IMR-90 (cell line): ENCODE measurements around the gene ADGRF5. TPM values are rescaled to one million over a fixed set of nuclear protein-coding genes. Genes with fewer than 3 reads are reported as not detected.

ENCODE experiments used
- ATAC-seq: fragments of 200-7000 bp; cut with Tn5 transposase; 2 replicates; pipeline ENCODE4 v1.9.1; 2020; ENCODE audit warnings: low read depth, mild to moderate bottlenecking, moderate library complexity
- BruUV-seq: library from RNA; stranded (reverse); fragments of 400-500 nt; replicated peaks from 2 replicates; lab custom pipeline; 2021; lab: Mats Ljungman, UMichigan
- CTCF ChIA-PET: fragments of 300-600 bp; formaldehyde crosslinking; extraction: SDS; loops from one replicate; lab custom pipeline; 2021; ENCODE audit warnings: antibody characterized with exemption; lab: Yijun Ruan, JAX
- POLR2A ChIA-PET: fragments of 300-600 bp; sonication (Branson Sonifier 250); formaldehyde crosslinking; loops from one replicate; lab custom pipeline; 2022; ENCODE audit warnings: antibody characterized with exemption; ENCODE audit not compliant: unreplicated experiment; lab: Charles Lee
- DNase-seq: peaks from one replicate; pipeline ENCODE4 v3.0.0; 2013
- H2AFZ ChIP-seq: replicated peaks from 2 replicates; pipeline ENCODE3; 2013; ENCODE audit warnings: low read length, mild to moderate bottlenecking; ENCODE audit not compliant: poor library complexity
- H2AK5ac ChIP-seq: 2 replicates; pipeline ENCODE4 v1.6.1; 2013; ENCODE audit warnings: low read depth, low read length, inconsistent platforms
- H2AK9ac ChIP-seq: replicated peaks from 2 replicates; pipeline ENCODE3; 2013; ENCODE audit warnings: mild to moderate bottlenecking, low read depth, low read length, moderate library complexity; ENCODE audit not compliant: poor library complexity
- H2BK120ac ChIP-seq: 2 replicates; pipeline ENCODE4 v1.6.1; 2013; ENCODE audit warnings: low read depth, low read length, inconsistent platforms
- H2BK15ac ChIP-seq: 3 replicates; pipeline ENCODE4 v1.6.1; 2013; ENCODE audit warnings: low read depth, low read length, inconsistent platforms
- H2BK20ac ChIP-seq: 2 replicates; pipeline ENCODE4 v1.6.1; 2013; ENCODE audit warnings: low read depth, mild to moderate bottlenecking, inconsistent platforms, low read length, moderate library complexity
- H2BK5ac ChIP-seq: 2 replicates; pipeline ENCODE4 v1.6.1; 2013; ENCODE audit warnings: mild to moderate bottlenecking, low read depth, low read length, inconsistent platforms; ENCODE audit not compliant: poor library complexity, severe bottlenecking
- H3K14ac ChIP-seq: replicated peaks from 2 replicates; pipeline ENCODE4 v1.6.1; 2013; ENCODE audit warnings: low read depth, low read length, inconsistent platforms
- H3K18ac ChIP-seq: 2 replicates; pipeline ENCODE4 v1.6.1; 2013; ENCODE audit warnings: low read depth, low read length, control low read depth
- H3K23ac ChIP-seq: 2 replicates; pipeline ENCODE4 v1.6.1; 2013; ENCODE audit warnings: low read depth, low read length, inconsistent platforms
- H3K27ac ChIP-seq: 2 replicates; pipeline ENCODE4 v1.5.1; 2013; ENCODE audit warnings: mild to moderate bottlenecking, control low read depth, low read length; ENCODE audit not compliant: insufficient read depth
- H3K27me3 ChIP-seq: 2 replicates; pipeline ENCODE4 v1.6.1; 2013; ENCODE audit warnings: low read length; ENCODE audit not compliant: control insufficient read depth, insufficient read depth
- H3K36me3 ChIP-seq: 2 replicates; pipeline ENCODE4 v1.6.1; 2013; ENCODE audit warnings: low read length, mixed read lengths; ENCODE audit not compliant: control insufficient read depth, insufficient read depth
- H3K4ac ChIP-seq: 2 replicates; pipeline ENCODE4 v1.6.1; 2013; ENCODE audit warnings: low read depth, low read length, inconsistent platforms
- H3K4me1 ChIP-seq: 2 replicates; pipeline ENCODE4 v1.6.1; 2013; ENCODE audit warnings: low read length, mixed read lengths; ENCODE audit not compliant: control insufficient read depth, insufficient read depth
- H3K4me2 ChIP-seq: 2 replicates; pipeline ENCODE4 v1.6.1; 2013; ENCODE audit warnings: low read depth, mild to moderate bottlenecking, control low read depth, low read length, moderate library complexity
- H3K4me3 ChIP-seq: 2 replicates; pipeline ENCODE4 v1.5.1; 2013; ENCODE audit warnings: low read depth, mild to moderate bottlenecking, control low read depth, low read length, moderate library complexity; ENCODE audit not compliant: insufficient read depth
- H3K56ac ChIP-seq: 2 replicates; pipeline ENCODE4 v1.6.1; 2013; ENCODE audit warnings: low read length, inconsistent platforms; ENCODE audit not compliant: insufficient read depth; ENCODE audit errors: extremely low read depth
- H3K79me1 ChIP-seq, 2 experiments: 2 replicates each; pipeline ENCODE4 v1.6.1; 2013; ENCODE audit warnings: low read length in 2 of 2, inconsistent platforms in 1 of 2, low read depth in 1 of 2
- H3K9ac ChIP-seq: 2 replicates; pipeline ENCODE4 v1.6.1; 2013; ENCODE audit warnings: low read depth, low read length, control low read depth
- H3K9me1 ChIP-seq: 2 replicates; pipeline ENCODE4 v1.6.1; 2013; ENCODE audit warnings: low read length, inconsistent platforms; ENCODE audit not compliant: insufficient read depth
- H3K9me3 ChIP-seq: 2 replicates; pipeline ENCODE4 v1.6.1; 2013; ENCODE audit warnings: low read length; ENCODE audit not compliant: control insufficient read depth, insufficient read depth
- H4K20me1 ChIP-seq: 2 replicates; pipeline ENCODE4 v1.6.1; 2013; ENCODE audit warnings: low read length, inconsistent platforms; ENCODE audit not compliant: insufficient read depth
- H4K5ac ChIP-seq: 2 replicates; pipeline ENCODE4 v1.6.1; 2013; ENCODE audit warnings: mild to moderate bottlenecking, low read depth, low read length, control low read depth
- H4K8ac ChIP-seq, 2 experiments: 2 replicates each; pipeline ENCODE4 v1.6.1; 2013; ENCODE audit warnings: low read depth in 2 of 2, low read length in 2 of 2, control low read depth in 1 of 2, inconsistent platforms in 1 of 2
- H4K91ac ChIP-seq: 2 replicates; pipeline ENCODE4 v1.6.1; 2013; ENCODE audit warnings: low read depth, low read length, inconsistent platforms; ENCODE audit not compliant: insufficient read depth
- BHLHE40 ChIP-seq: fragments of 150-350 bp; IDR thresholded peaks from 2 replicates; pipeline ENCODE4 v1.6.1; 2016; ENCODE audit warnings: mild to moderate bottlenecking, low read depth, low read length
- CHD1 ChIP-seq: IDR thresholded peaks from 2 replicates; pipeline ENCODE4 v1.6.1; 2012; ENCODE audit warnings: low read depth, low read length, improper control_type of control experiment
- CTCF ChIP-seq: conservative IDR thresholded peaks from 2 replicates; pipeline ENCODE4 v1.5.1; 2012; ENCODE audit warnings: mild to moderate bottlenecking, low read depth, low read length, improper control_type of control experiment
- POLR2A ChIP-seq: IDR thresholded peaks from 2 replicates; pipeline ENCODE4 v1.6.1; 2012; ENCODE audit warnings: mild to moderate bottlenecking, low read depth, low read length
- RAD21 ChIP-seq: IDR thresholded peaks from 2 replicates; pipeline ENCODE4 v1.6.1; 2012; ENCODE audit warnings: low read length, improper control_type of control experiment
- SMC3 ChIP-seq: fragments of 150-350 bp; IDR thresholded peaks from 2 replicates; pipeline ENCODE4 v1.6.1; 2016; ENCODE audit warnings: low read depth, mild to moderate bottlenecking, antibody characterized with exemption, low read length, moderate library complexity
- USF2 ChIP-seq: fragments of 150-350 bp; IDR thresholded peaks from 2 replicates; pipeline ENCODE4 v1.6.1; 2017; ENCODE audit warnings: mild to moderate bottlenecking, antibody characterized with exemption, low read length, low read depth
- WGBS, 2 experiments: methylation state at CpG; one replicate each; pipeline versions ENCODE4 v1.1.5 to v1.1.7; 2013; ENCODE audit warnings: missing lambda C conversion rate in 2 of 2; ENCODE audit not compliant: insufficient read length in 1 of 2; ENCODE audit errors: extremely low coverage in 2 of 2; 5-methylcytosine and 5-hydroxymethylcytosine counted together
- dilution Hi-C: fragments of 300-500 bp; cut with HindIII; formaldehyde crosslinking; loops from one replicate; pipeline ENCODE4 v1.14.3; 2018; ENCODE audit warnings: low sequenced_read_pairs; ENCODE audit not compliant: unreplicated experiment
- in situ Hi-C: fragments of 300-500 bp; cut with MboI; formaldehyde crosslinking; loops from 3 replicates; pipeline ENCODE4 v1.14.3; 2019; ENCODE audit warnings: low sequenced_read_pairs, inconsistent platforms, mixed read lengths
- intact Hi-C: fragments of 100-400 bp; cut with micrococcal nuclease; formaldehyde crosslinking; loops from 2 replicates; pipeline ENCODE4 v1.10.0; 2022
- polyA plus RNA-seq, 3 experiments: library from polyadenylated mRNA; depleted of rRNA; stranded (reverse); fragments of >200 nt; gene quantifications; 2 replicates each; pipeline ENCODE4 v1.2.3, GENCODE V29; 2012; ENCODE audit warnings: low replicate concordance in 1 of 3
- total RNA-seq: library from RNA; depleted of rRNA; stranded (reverse); fragments of >200 nt; gene quantifications from 2 replicates; pipeline ENCODE4 v1.2.3, GENCODE V29; 2012

Gene ADGRF5
- total and polyA plus RNA-seq, 2 of the 4 experiments (the other 2 are of a cell fraction): not detected

- no peaks in the 10 kb centered on the region for H3K36me3 ChIP-seq
- WGBS, 2 experiments: no CpG with 5 or more reads among the region's 3 CpGs
- no peak overlapping the region for H2BK5ac ChIP-seq
- no peak overlapping the region for H4K8ac ChIP-seq
- DNase-seq: no peak
- in situ Hi-C loops: loop anchor here (25.0 kb wide), 1 partner anchor 479 kb away; the partner anchor contains the start of gene TNFRSF21
- no peak for ATAC-seq
- no peak overlapping the region for H2BK20ac ChIP-seq
- H3K18ac ChIP-seq: no peak overlapping the region
- H4K5ac ChIP-seq: no peak overlapping the region
- TF ChIP-seq CHD1: no peak
- TF ChIP-seq SMC3: no peak
- no peak for TF ChIP-seq CTCF
- no peak for TF ChIP-seq BHLHE40
- no peak for TF ChIP-seq RAD21
- no peak for TF ChIP-seq USF2
- TF ChIP-seq POLR2A: no peak
- no peak overlapping the region for H2AK9ac ChIP-seq
- H2AK5ac ChIP-seq: no peak overlapping the region
- no peak overlapping the region for H3K4me3 ChIP-seq
- no peaks in the 10 kb centered on the region for H3K9me1 ChIP-seq
- no peak overlapping the region for H3K27ac ChIP-seq
- H3K4me1 ChIP-seq: no peaks in the 10 kb centered on the region
- H3K4ac ChIP-seq: no peak overlapping the region
- no peak overlapping the region for H3K4me2 ChIP-seq
- H2BK120ac ChIP-seq: no peak overlapping the region
- ChIA-PET CTCF (no interaction called here), POLR2A (no interaction called here)
- no peak overlapping the region for H4K91ac ChIP-seq
- no peaks in the 10 kb centered on the region for H3K27me3 ChIP-seq
- no peaks in the 10 kb centered on the region for H3K9me3 ChIP-seq
- H3K23ac ChIP-seq: no peak overlapping the region
- no peak overlapping the region for H3K56ac ChIP-seq
- H3K14ac ChIP-seq: no peak overlapping the region
- H2AFZ ChIP-seq: no peak overlapping the region
- dilution Hi-C loops: no loop called here
- H3K9ac ChIP-seq: no peak overlapping the region
- intact Hi-C loops: no loop called here
- H3K79me1 ChIP-seq: no peaks in the 10 kb centered on the region
- no TSS peak for BruUV-seq
- H2BK15ac ChIP-seq: no peak overlapping the region
- H4K20me1 ChIP-seq: no peaks in the 10 kb centered on the region
Observed at GRCh38 chr6:46832816-46833215, 88.9 kb downstream of the ADGRF5 start.
